Measurements from ENCODE around the gene CCL27. TPM values are rescaled to one million over a fixed set of nuclear protein-coding genes. Genes with fewer than 3 reads are reported as not detected.

The CCL27 gene
- total and polyA plus RNA-seq, 2 donors = 4.4 to 48.4 TPM

DNA sequence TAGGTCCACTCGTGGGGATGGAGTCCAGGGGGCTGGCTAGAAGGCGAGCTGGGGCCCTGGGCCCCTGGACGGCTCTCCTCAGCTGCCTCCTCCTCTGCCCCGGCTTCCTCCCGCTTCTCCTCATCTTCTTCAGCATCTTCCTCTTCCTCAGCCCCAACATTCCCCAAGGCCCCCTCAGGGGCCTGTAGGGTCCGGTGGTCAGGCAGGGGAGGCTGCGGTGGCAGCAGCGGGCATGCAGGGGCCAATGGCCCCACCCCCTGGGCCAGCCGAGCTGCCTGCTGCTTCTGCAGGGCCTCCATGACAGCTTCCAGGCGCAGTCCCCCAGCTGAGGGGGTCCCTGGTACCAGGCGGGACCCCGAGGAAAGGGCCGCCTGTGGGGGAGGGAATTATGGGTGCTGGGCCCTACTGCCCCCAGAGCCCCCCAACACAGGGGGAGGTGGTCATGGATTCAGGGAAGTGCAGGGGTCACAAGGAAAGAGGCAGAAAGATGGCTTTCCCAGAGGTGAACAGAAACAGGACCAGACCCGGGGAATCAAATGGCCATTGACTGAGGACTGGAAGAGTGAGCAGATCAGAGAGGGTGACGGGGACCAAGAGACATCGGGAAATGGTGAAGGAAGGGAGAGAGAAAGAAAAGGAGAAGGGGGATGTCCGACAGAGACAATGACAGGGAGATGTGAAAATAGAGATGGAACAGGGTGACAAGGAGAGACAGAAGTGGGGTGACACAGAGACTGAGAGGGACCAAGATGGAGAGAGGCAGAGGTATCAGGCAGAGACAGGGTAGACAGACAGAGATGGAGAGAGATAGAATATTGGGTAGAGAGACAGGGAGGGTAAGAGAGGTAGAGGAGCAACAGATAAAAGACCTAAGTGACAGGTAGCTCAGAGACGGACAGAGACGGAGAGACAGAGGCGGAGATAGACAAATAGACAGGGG lies 34.5 kb downstream of the CCL27 start:
- H3K27me3 ChIP-seq (ENCODE audit: control insufficient read depth in 2 of 2, insufficient read depth in 1 of 2, low read length in 1 of 2) = peaks cover 74 to 88% of the 10 kb centered on the region in 2 donors
- no peaks in the 10 kb centered on the region for H3K36me3 ChIP-seq (ENCODE audit: control insufficient read depth in 2 of 2, insufficient read depth in 2 of 2, low read length in 1 of 2)
- no peak overlapping the region for H3K27ac ChIP-seq (ENCODE audit: low read depth in 1 of 2, low read length in 1 of 2)
- no peak overlapping the region for H3K4me3 ChIP-seq (ENCODE audit: low read length in 2 of 2)
- peaks cover 3% of the 10 kb centered on the region in 2 donors for H3K4me1 ChIP-seq (ENCODE audit: control insufficient read depth in 2 of 2, insufficient read depth in 2 of 2, low read length in 2 of 2)
- 41% methylated on average over 20 of the region's 20 CpGs for WGBS
- H3K9me3 ChIP-seq (ENCODE audit: control insufficient read depth in 2 of 2, insufficient read depth in 1 of 2, low read length in 1 of 2) = no peaks in the 10 kb centered on the region
- no peak for DNase-seq (ENCODE audit: low read depth in 6 of 9, low spot score in 9 of 9)

DNA sequence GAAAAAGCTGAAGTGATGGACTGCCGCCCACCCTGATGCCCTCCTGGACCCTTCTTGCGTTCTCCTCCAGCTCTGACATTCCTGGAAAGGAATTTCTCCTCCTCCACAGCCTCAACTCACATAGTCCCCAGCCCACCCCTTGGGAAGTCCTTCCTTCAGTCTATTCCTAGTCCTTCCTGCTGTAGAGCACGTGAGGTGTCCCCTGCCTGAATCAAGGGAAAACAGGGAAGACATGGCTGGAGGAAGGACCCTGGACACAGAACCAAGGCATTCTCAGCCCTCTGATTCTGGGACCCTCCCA lies 37.3 kb downstream of the CCL27 start:
- 64% methylated on average over 3 of the region's 3 CpGs for WGBS
- H3K4me3 ChIP-seq (ENCODE audit: low read length in 2 of 2) = no peak overlapping the region
- H3K9me3 ChIP-seq (ENCODE audit: control insufficient read depth in 2 of 2, insufficient read depth in 1 of 2, low read length in 1 of 2) = no peaks in the 10 kb centered on the region
- DNase-seq (ENCODE audit: low read depth in 6 of 9, low spot score in 9 of 9) = no peak
- no peak overlapping the region for H3K27ac ChIP-seq (ENCODE audit: low read depth in 1 of 2, low read length in 1 of 2)
- H3K36me3 ChIP-seq (ENCODE audit: control insufficient read depth in 2 of 2, insufficient read depth in 2 of 2, low read length in 1 of 2) = no peaks in the 10 kb centered on the region
- peaks cover 3 to 10% of the 10 kb centered on the region in 2 donors for H3K4me1 ChIP-seq (ENCODE audit: control insufficient read depth in 2 of 2, insufficient read depth in 2 of 2, low read length in 2 of 2)
- H3K27me3 ChIP-seq (ENCODE audit: control insufficient read depth in 2 of 2, insufficient read depth in 1 of 2, low read length in 1 of 2) = peaks cover 86 to 92% of the 10 kb centered on the region in 2 donors

DNA sequence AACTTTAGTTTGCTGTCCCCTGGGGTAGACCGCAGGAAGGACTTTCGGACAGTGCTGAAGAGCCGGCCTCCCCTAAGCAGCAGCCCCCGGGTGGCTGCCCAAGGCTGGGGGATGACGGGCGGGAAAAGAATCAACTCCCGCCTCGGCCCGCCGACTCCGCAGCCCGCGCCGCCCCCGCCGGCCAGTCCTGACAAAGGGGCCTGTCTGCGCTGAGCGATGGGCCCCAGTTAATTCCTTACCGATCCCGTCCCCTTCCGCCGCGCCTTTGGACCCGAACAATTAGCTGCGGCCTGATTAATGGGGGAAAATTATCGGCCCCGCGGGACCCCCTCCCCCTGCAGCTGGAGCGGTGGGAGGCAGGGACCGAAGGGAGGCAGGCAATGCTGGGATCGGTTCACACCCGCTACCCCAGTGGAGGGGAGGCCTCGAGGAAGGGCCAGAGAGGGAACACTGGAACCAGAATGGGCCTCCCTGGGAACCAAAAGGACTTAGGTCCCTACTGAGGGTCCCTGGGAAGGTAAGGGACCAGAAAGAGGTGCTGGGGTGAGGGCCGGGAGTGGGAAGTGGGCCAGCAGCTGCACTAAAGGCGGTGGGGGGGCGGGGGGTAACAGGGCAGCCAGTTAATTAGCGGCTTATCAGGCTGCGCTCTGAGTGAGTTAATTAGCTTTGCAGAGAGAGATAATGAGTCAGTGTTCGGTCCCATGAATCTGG lies 37.8 kb downstream of the CCL27 start:
- H3K4me1 ChIP-seq (ENCODE audit: control insufficient read depth in 2 of 2, insufficient read depth in 2 of 2, low read length in 2 of 2) = peaks cover 4 to 13% of the 10 kb centered on the region in 2 donors
- no peak overlapping the region for H3K4me3 ChIP-seq (ENCODE audit: low read length in 2 of 2)
- WGBS = 17% methylated on average over 39 of the region's 39 CpGs
- peaks cover 82 to 87% of the 10 kb centered on the region in 2 donors for H3K27me3 ChIP-seq (ENCODE audit: control insufficient read depth in 2 of 2, insufficient read depth in 1 of 2, low read length in 1 of 2)
- H3K9me3 ChIP-seq (ENCODE audit: control insufficient read depth in 2 of 2, insufficient read depth in 1 of 2, low read length in 1 of 2) = no peaks in the 10 kb centered on the region
- H3K36me3 ChIP-seq (ENCODE audit: control insufficient read depth in 2 of 2, insufficient read depth in 2 of 2, low read length in 1 of 2) = no peaks in the 10 kb centered on the region
- H3K27ac ChIP-seq (ENCODE audit: low read depth in 1 of 2, low read length in 1 of 2) = no peak overlapping the region
- DNase-seq (ENCODE audit: low read depth in 6 of 9, low spot score in 9 of 9) = no peak

DNA sequence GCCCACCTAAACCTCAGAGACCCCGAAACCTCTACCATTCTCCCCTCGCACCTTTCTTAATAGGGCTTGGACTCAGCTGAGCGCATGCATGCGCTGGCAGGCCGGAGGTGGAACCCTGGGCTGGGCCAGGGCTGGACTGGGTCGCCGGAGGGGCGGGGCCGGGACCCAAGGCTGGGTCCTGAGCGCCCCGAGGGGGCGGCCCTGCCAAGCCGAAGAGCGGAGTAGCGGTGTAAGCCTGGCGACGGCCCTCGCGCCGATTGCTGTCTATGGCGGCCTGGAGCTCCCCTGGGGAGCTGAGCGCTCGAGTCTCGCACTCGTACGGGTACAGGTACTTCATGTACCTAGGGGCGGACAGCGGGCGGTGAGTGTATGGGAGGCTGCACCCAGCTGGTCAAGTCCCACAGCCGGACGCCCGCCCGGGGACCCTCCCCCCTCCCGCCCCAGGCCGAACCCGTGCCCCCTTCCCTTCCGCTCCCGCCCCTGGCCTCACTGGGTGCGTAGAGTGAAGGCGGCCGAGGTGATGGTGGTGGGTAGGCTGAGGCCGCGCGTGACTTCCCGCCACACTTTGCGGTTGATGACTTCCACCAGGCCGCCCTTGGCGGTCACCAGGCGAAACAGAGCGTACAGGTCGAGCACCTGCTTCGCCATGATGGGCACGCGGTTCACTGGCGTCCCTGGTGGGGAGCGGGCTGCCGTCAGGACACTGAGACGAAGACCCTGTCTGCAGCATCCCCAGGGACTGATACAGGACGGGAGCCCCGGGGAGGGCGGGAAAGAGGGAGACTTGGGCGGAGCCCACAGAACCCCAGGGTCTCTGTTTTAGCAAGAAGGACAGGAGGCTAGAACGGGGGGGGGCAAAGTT lies 38.9 kb downstream of the CCL27 start:
- Histone ChIP-seq H3K4me3 (ENCODE audit: low read length in 2 of 2) (no peak overlapping the region), H3K9me3 (ENCODE audit: control insufficient read depth in 2 of 2, insufficient read depth in 1 of 2, low read length in 1 of 2) (no peaks in the 10 kb centered on the region), H3K27ac (ENCODE audit: low read depth in 1 of 2, low read length in 1 of 2) (no peak overlapping the region), H3K27me3 (ENCODE audit: control insufficient read depth in 2 of 2, insufficient read depth in 1 of 2, low read length in 1 of 2) (peaks cover 72 to 78% of the 10 kb centered on the region in 2 donors), H3K36me3 (ENCODE audit: control insufficient read depth in 2 of 2, insufficient read depth in 2 of 2, low read length in 1 of 2) (peaks cover under 1% of the 10 kb centered on the region in 2 donors), H3K4me1 (ENCODE audit: control insufficient read depth in 2 of 2, insufficient read depth in 2 of 2, low read length in 2 of 2) (peaks cover 9 to 18% of the 10 kb centered on the region in 2 donors)
- DNase-seq (ENCODE audit: low read depth in 6 of 9, low spot score in 9 of 9) = no peak
- 9% methylated on average over 63 of the region's 63 CpGs for WGBS

DNA sequence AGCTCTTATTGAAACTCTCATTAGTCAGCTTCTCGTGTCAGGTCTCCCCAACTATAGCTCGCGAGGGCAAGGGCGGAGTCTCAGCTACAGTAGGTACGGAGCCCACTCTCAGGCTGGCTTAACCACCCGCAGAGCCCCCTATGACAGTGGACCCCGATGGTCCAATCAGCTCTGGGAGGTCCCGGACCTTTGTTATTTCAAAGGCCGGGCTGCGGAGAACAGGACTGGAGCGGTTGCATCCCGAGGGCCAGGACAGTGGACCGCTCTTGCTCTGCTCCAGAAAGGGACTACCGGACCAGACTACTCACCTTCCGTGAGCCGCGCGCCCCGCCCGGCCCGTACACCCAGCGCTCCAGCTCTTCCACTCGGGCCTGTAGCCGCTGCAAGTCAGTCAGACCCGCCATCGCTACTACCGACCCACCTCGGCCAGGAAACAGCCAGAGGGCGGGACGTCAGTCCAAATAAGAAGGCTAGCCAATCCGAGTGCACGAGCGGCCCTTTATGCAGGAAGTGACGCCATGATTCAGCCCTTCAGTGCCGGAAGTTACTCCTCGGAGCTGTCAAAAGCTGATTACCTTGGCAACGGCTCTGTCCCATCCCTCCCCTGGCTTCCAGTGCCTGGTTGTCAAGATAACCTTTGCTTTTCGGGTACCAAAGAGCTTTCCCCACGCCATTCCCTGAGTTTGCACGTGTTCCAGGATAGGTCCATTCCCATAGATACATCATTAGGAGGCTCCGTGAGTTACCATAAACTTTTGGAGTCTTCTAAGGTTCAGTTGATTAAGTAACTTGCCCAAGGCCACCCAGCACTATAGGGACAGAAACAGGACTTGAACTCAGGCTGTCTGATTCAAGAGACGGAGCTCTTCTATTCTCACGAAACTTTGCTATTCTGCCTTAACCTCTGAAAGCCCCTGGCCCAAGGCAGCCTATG lies 42.1 kb downstream of the CCL27 start, which contains the start of gene DCTN3:
TSS of gene DCTN3 (minus strand) at position 435 of the 934 bp plus-strand sequence. CDS start at position 404, 31 bp downstream.
- peaks cover 9 to 18% of the 10 kb centered on the region in 2 donors for H3K4me1 ChIP-seq (ENCODE audit: control insufficient read depth in 2 of 2, insufficient read depth in 2 of 2, low read length in 2 of 2)
- peaks cover 25 to 29% of the 10 kb centered on the region in 2 donors for H3K36me3 ChIP-seq (ENCODE audit: control insufficient read depth in 2 of 2, insufficient read depth in 2 of 2, low read length in 1 of 2)
- H3K27ac ChIP-seq (ENCODE audit: low read depth in 1 of 2, low read length in 1 of 2) = no peak within 1 kb of the TSS
- peak; percentile 76 to 96 (median 88) for DNase-seq (ENCODE audit: low read depth in 6 of 9, low spot score in 9 of 9)
- no peaks in the 10 kb centered on the region for H3K9me3 ChIP-seq (ENCODE audit: control insufficient read depth in 2 of 2, insufficient read depth in 1 of 2, low read length in 1 of 2)
- peaks cover 40 to 45% of the 10 kb centered on the region in 2 donors for H3K27me3 ChIP-seq (ENCODE audit: control insufficient read depth in 2 of 2, insufficient read depth in 1 of 2, low read length in 1 of 2)
- whole genome bisulfite sequencing = 6% methylated on average over 43 of the region's 43 CpGs
- peak within 1 kb of the TSS; percentile 69 to 90 for H3K4me3 ChIP-seq (ENCODE audit: low read length in 2 of 2)

DNA sequence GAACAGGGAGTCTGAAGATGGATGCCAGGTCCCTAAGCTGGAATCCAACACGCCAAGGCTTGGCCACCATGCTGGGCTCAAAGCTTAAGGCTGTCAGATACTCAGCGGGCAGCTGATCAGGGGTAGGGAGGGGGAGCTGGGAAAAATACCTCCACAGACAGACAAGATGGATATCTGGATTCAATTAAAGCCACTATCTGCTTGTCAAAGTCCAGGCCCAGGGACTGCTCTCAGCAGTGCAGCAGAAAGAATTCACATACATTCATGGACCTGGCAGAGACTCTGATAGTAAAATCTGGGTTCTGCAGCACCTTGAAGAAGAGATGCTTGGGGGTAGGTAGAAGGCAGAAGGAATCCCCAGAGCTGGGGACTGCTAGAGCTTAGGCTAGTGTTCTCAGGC lies 47.3 kb downstream of the CCL27 start:
- Histone ChIP-seq H3K9me3 (ENCODE audit: control insufficient read depth in 2 of 2, insufficient read depth in 1 of 2, low read length in 1 of 2) (peaks cover 0 to 3% of the 10 kb centered on the region in 2 donors), H3K4me1 (ENCODE audit: control insufficient read depth in 2 of 2, insufficient read depth in 2 of 2, low read length in 2 of 2) (peaks cover 12 to 31% of the 10 kb centered on the region in 2 donors), H3K36me3 (ENCODE audit: control insufficient read depth in 2 of 2, insufficient read depth in 2 of 2, low read length in 1 of 2) (peaks cover 33 to 42% of the 10 kb centered on the region in 2 donors), H3K27ac (ENCODE audit: low read depth in 1 of 2, low read length in 1 of 2) (no peak overlapping the region), H3K27me3 (ENCODE audit: control insufficient read depth in 2 of 2, insufficient read depth in 1 of 2, low read length in 1 of 2) (no peaks in the 10 kb centered on the region), H3K4me3 (ENCODE audit: low read length in 2 of 2) (no peak overlapping the region)
- no peak for DNase-seq (ENCODE audit: low read depth in 6 of 9, low spot score in 9 of 9)
- WGBS = 99% methylated on average over 2 of the region's 2 CpGs

DNA sequence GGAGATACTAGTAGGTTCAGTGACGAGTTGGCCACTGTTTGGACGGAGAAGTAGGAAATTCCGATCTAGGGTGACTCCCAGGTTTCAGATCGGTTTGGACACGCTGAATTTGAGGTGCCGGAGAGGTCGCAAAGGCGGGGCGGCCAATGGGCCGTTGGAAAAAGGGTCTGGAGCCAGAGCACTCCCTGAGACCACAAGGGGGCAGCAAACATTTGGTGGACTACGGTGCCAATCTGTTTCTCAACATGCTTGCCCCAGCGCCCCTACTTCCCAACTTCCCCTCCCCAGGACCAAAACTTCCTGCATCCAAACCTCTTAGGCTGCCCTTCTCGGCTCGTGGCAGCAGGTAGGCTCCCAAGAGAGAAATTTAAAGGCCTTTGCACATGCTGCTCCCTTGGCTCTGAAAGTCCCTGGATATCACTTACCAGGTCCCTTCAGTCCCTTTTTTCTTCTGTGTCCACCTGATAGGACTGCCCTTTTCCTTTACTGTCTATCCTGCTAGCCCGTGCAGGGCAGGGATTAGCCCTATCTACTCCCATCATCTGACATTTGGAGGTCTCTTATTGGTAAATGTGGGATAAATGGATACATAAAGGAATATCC lies 49.6 kb downstream of the CCL27 start:
- peak in 7 of 9 donors; percentile 45 to 83 (median 72) for DNase-seq (ENCODE audit: low read depth in 6 of 9, low spot score in 9 of 9)
- WGBS = 4% methylated on average over 15 of the region's 15 CpGs
- Histone ChIP-seq H3K27ac (ENCODE audit: low read depth in 1 of 2, low read length in 1 of 2) (peak overlapping the region in 1 of 2 donors; percentile 85), H3K4me1 (ENCODE audit: control insufficient read depth in 2 of 2, insufficient read depth in 2 of 2, low read length in 2 of 2) (peaks cover 5 to 23% of the 10 kb centered on the region in 2 donors), H3K9me3 (ENCODE audit: control insufficient read depth in 2 of 2, insufficient read depth in 1 of 2, low read length in 1 of 2) (peaks cover 0 to 3% of the 10 kb centered on the region in 2 donors), H3K36me3 (ENCODE audit: control insufficient read depth in 2 of 2, insufficient read depth in 2 of 2, low read length in 1 of 2) (peaks cover 28 to 34% of the 10 kb centered on the region in 2 donors), H3K4me3 (ENCODE audit: low read length in 2 of 2) (peak overlapping the region; percentile 77 to 92), H3K27me3 (ENCODE audit: control insufficient read depth in 2 of 2, insufficient read depth in 1 of 2, low read length in 1 of 2) (no peaks in the 10 kb centered on the region)
